Astrocyte (in vitro differentiated cells and primary cell): Measurements from ENCODE around the gene NTM. TPM values are rescaled to one million over a fixed set of nuclear protein-coding genes. Genes with fewer than 3 reads are reported as not detected.
A peak's percentile ranks its signal among the peaks of the same experiment; 100 is the strongest.

ENCODE experiments used
- DNase-seq: peaks from one replicate; pipeline ENCODE4 v3.0.0-alpha.2; 2010; ENCODE audit warnings: low read depth
- FAIRE-seq: peaks from 2 replicates; lab custom pipeline; 2011; peaks lifted over from hg19 to GRCh38; lab: Jason Lieb, UNC
- H2AFZ ChIP-seq: 2 replicates; pipeline ENCODE4 v1.6.0; 2012; ENCODE audit warnings: low read depth, low read length, inconsistent platforms
- H3K27ac ChIP-seq: 2 replicates; pipeline ENCODE4 v1.5.1; 2011; ENCODE audit warnings: low read depth, low read length, inconsistent platforms
- H3K27me3 ChIP-seq: 2 replicates; pipeline ENCODE4 v1.6.0; 2011; ENCODE audit warnings: low read length, inconsistent platforms; ENCODE audit not compliant: insufficient read depth
- H3K36me3 ChIP-seq: 2 replicates; pipeline ENCODE4 v1.5.1; 2011; ENCODE audit warnings: low read length, inconsistent platforms; ENCODE audit not compliant: insufficient read depth
- H3K4me1 ChIP-seq: 2 replicates; pipeline ENCODE4 v1.5.1; 2011; ENCODE audit warnings: low read length, inconsistent platforms; ENCODE audit not compliant: insufficient read depth
- H3K4me2 ChIP-seq: 2 replicates; pipeline ENCODE4 v1.6.0; 2012; ENCODE audit warnings: low read length, inconsistent platforms
- H3K4me3 ChIP-seq: 2 replicates; pipeline ENCODE4 v1.5.1; 2011; ENCODE audit warnings: low read depth, mild to moderate bottlenecking, low read length, inconsistent platforms; ENCODE audit not compliant: insufficient read depth
- H3K79me2 ChIP-seq: 2 replicates; pipeline ENCODE4 v1.6.0; 2012; ENCODE audit warnings: mild to moderate bottlenecking, low read length, inconsistent platforms; ENCODE audit not compliant: insufficient read depth
- H3K9ac ChIP-seq: 2 replicates; pipeline ENCODE4 v1.6.0; 2012; ENCODE audit warnings: mild to moderate bottlenecking, low read length, inconsistent platforms
- H3K9me3 ChIP-seq: 2 replicates; pipeline ENCODE4 v1.5.1; 2012; ENCODE audit warnings: low read depth, mild to moderate bottlenecking, low read length, inconsistent platforms; ENCODE audit not compliant: insufficient read depth
- H4K20me1 ChIP-seq: 2 replicates; pipeline ENCODE4 v1.6.0; 2012; ENCODE audit warnings: low read length, inconsistent platforms; ENCODE audit not compliant: insufficient read depth
- H3K27ac Mint-ChIP-seq: one replicate; pipeline ENCODE4 v1.8.0; 2021; ENCODE audit warnings: mild to moderate bottlenecking, mixed read lengths; ENCODE audit not compliant: unreplicated experiment
- H3K27me3 Mint-ChIP-seq: one replicate; pipeline ENCODE4 v1.8.0; 2021; ENCODE audit warnings: low read depth, mixed read lengths; ENCODE audit not compliant: unreplicated experiment
- H3K36me3 Mint-ChIP-seq: one replicate; pipeline ENCODE4 v1.8.0; 2021; ENCODE audit warnings: low read depth, mixed read lengths; ENCODE audit not compliant: unreplicated experiment
- H3K4me1 Mint-ChIP-seq: one replicate; pipeline ENCODE4 v1.8.0; 2021; ENCODE audit warnings: low read depth, mixed read lengths; ENCODE audit not compliant: unreplicated experiment
- H3K4me3 Mint-ChIP-seq: one replicate; pipeline ENCODE4 v1.8.0; 2021; ENCODE audit warnings: mild to moderate bottlenecking, moderate library complexity, mixed read lengths; ENCODE audit not compliant: unreplicated experiment
- H3K9me3 Mint-ChIP-seq: one replicate; pipeline ENCODE4 v1.8.0; 2021; ENCODE audit warnings: mild to moderate bottlenecking, mixed read lengths; ENCODE audit not compliant: unreplicated experiment
- EZH2 ChIP-seq: IDR thresholded peaks from 2 replicates; pipeline ENCODE4 v1.6.1; 2012; ENCODE audit warnings: mild to moderate bottlenecking, low read length, inconsistent platforms; ENCODE audit not compliant: insufficient read depth
- total RNA-seq: library from RNA; stranded (reverse); gene quantifications from 2 replicates; pipeline ENCODE4 v1.2.1, GENCODE V29; 2021
- TF ChIP-seq, protein P1 (sequence below): IDR thresholded peaks from 2 replicates; pipeline ENCODE4 v1.5.1; 2011; ENCODE audit warnings: low read depth, mild to moderate bottlenecking, inconsistent platforms, low read length, moderate library complexity; ENCODE audit not compliant: insufficient read depth

Gene NTM
- total RNA-seq, 1 donor from 2014 or later: 98.2 TPM

DNA sequence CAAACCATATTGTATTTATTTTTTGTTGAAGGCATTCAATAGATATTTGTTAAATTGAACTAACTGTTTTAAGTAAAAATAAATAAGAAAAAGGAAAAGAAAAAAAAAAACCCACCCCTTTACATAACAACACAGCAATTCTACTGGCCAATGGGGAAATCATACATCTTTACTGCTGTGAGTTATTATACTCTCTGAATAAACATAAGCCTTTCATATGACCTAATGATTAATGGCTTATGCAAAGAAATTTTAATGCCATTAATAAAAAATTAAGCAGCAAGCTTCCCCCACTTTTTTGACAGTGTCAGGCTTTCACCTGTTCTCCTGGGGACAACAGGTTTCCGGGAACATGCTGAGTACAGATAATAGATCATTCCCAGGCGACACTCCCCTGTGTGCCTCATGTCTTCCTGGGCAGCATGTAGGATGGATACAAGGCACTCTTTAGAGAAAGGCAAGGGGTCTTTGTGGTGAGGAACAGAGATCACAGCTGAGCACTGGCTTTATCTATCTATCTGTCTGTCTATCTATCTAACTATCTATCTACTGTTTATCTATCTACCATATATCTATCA, 676.0 kb downstream of the NTM start:
- H3K36me3 Mint-ChIP-seq: peaks cover 7% of the 10 kb centered on the region
- Histone ChIP-seq H2AFZ (no peak overlapping the region), H3K9ac (no peak overlapping the region), H3K4me1 (peaks cover 20% of the 10 kb centered on the region), H3K27ac (no peak overlapping the region), H3K9me3 (no peaks in the 10 kb centered on the region), H3K36me3 (no peaks in the 10 kb centered on the region), H3K27me3 (no peaks in the 10 kb centered on the region), H3K4me3 (no peak overlapping the region), H3K4me2 (no peak overlapping the region), H4K20me1 (no peaks in the 10 kb centered on the region), H3K79me2 (peaks cover 95% of the 10 kb centered on the region)
- H3K27ac Mint-ChIP-seq: no peak overlapping the region
- no peak overlapping the region for H3K4me3 Mint-ChIP-seq
- no peaks in the 10 kb centered on the region for H3K27me3 Mint-ChIP-seq
- no peaks in the 10 kb centered on the region for H3K9me3 Mint-ChIP-seq
- no peak for FAIRE-seq
- peaks cover 51% of the 10 kb centered on the region for H3K4me1 Mint-ChIP-seq
- DNase-seq: no peak
- TF ChIP-seq EZH2: no peak
- TF ChIP-seq, protein P1, sequence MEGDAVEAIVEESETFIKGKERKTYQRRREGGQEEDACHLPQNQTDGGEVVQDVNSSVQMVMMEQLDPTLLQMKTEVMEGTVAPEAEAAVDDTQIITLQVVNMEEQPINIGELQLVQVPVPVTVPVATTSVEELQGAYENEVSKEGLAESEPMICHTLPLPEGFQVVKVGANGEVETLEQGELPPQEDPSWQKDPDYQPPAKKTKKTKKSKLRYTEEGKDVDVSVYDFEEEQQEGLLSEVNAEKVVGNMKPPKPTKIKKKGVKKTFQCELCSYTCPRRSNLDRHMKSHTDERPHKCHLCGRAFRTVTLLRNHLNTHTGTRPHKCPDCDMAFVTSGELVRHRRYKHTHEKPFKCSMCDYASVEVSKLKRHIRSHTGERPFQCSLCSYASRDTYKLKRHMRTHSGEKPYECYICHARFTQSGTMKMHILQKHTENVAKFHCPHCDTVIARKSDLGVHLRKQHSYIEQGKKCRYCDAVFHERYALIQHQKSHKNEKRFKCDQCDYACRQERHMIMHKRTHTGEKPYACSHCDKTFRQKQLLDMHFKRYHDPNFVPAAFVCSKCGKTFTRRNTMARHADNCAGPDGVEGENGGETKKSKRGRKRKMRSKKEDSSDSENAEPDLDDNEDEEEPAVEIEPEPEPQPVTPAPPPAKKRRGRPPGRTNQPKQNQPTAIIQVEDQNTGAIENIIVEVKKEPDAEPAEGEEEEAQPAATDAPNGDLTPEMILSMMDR: no peak

DNA sequence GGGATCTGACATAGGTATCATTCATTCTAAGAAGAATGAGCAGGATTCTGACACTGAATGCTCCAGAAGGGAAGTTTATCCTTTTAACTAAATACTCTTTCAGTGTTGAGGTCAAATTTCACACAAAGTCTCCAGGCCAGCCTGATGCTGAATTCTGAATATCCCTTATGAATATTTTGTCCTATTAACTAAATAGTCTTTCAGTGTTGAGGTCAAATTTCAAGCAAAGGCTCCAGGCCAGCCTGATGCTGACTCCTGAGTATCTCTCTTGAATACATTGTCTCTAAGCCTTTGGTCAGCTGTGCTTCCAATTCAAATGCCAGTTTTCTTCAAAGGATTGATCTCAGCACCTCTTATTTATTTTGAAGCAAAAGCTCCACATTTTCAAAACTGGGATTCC, 676.8 kb downstream of the NTM start:
- DNase-seq (no peak), FAIRE-seq (no peak)
- Histone ChIP-seq H2AFZ (no peak overlapping the region), H3K9ac (no peak overlapping the region), H3K27me3 (no peaks in the 10 kb centered on the region), H3K4me3 (no peak overlapping the region), H3K27ac (no peak overlapping the region), H3K9me3 (no peaks in the 10 kb centered on the region), H3K4me1 (peaks cover 27% of the 10 kb centered on the region), H4K20me1 (no peaks in the 10 kb centered on the region), H3K36me3 (no peaks in the 10 kb centered on the region), H3K4me2 (no peak overlapping the region), H3K79me2 (peaks cover 95% of the 10 kb centered on the region)
- no peaks in the 10 kb centered on the region for H3K27me3 Mint-ChIP-seq
- H3K4me3 Mint-ChIP-seq: no peak overlapping the region
- H3K27ac Mint-ChIP-seq: no peak overlapping the region
- TF ChIP-seq, protein P1: no peak
- no peak for TF ChIP-seq EZH2
- H3K36me3 Mint-ChIP-seq: peaks cover 7% of the 10 kb centered on the region
- peaks cover 52% of the 10 kb centered on the region for H3K4me1 Mint-ChIP-seq
- H3K9me3 Mint-ChIP-seq: no peaks in the 10 kb centered on the region

DNA sequence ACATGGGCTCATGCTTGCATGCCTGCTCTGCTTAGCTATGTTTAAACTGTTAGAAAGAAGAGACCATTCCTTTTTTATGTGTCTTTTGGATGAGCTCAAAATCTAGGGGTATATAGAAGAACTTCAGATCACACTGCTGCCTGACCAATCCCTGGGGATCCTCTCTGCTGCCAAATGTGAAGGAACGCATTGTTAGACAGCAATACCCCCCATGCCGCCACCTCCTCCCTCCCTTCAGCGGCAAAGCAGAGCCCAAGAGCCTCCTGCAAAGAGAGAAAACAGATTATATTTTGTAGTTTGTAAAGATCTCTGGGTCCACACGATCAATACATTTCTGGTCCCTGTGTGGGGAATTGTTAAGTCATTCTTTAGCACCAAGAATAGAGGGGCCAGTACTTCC, 677.6 kb downstream of the NTM start:
- Histone ChIP-seq H4K20me1 (no peaks in the 10 kb centered on the region), H3K27ac (no peak overlapping the region), H3K9me3 (no peaks in the 10 kb centered on the region), H3K9ac (no peak overlapping the region), H3K4me1 (peaks cover 35% of the 10 kb centered on the region), H3K27me3 (no peaks in the 10 kb centered on the region), H2AFZ (no peak overlapping the region), H3K36me3 (no peaks in the 10 kb centered on the region), H3K4me3 (no peak overlapping the region), H3K4me2 (no peak overlapping the region), H3K79me2 (peaks cover 95% of the 10 kb centered on the region)
- no peak for DNase-seq
- Mint-ChIP-seq H3K27me3 (no peaks in the 10 kb centered on the region), H3K36me3 (peaks cover 7% of the 10 kb centered on the region), H3K4me1 (peaks cover 60% of the 10 kb centered on the region), H3K27ac (peak overlapping the region; percentile 73), H3K4me3 (no peak overlapping the region), H3K9me3 (no peaks in the 10 kb centered on the region)
- no peak for TF ChIP-seq EZH2
- TF ChIP-seq, protein P1: no peak
- FAIRE-seq: no peak
